A549 (cell line): ENCODE measurements around the gene FSTL4. TPM values are rescaled to one million over a fixed set of nuclear protein-coding genes. Genes with fewer than 3 reads are reported as not detected.

Source experiments
- ATAC-seq, 2 experiments: fragments of 200-7000 bp in 1 of 2; fragments of >200 bp in 1 of 2; cut with Nextera tagmentation in 1 of 2; cut with Tn5 transposase in 1 of 2; 3 replicates each; pipeline versions ENCODE4 v1.8.0 to v1.9.1; 2018 to 2020; ENCODE audit warnings: mild to moderate bottlenecking in 1 of 2, moderate library complexity in 1 of 2
- CTCF ChIA-PET: fragments of 300-600 bp; sonication (Branson Sonifier 250); formaldehyde crosslinking; extraction: SDS; loops from one replicate; lab custom pipeline; 2021; ENCODE audit warnings: antibody characterized with exemption, inconsistent platforms; lab: Yijun Ruan, JAX
- POLR2A ChIA-PET: fragments of 350-600 bp; formaldehyde crosslinking; extraction: SDS; loops from one replicate; lab custom pipeline; 2021; ENCODE audit warnings: antibody characterized with exemption, inconsistent platforms; lab: Yijun Ruan, JAX
- DNase-seq, 2 experiments: peaks; one replicate each; pipeline versions ENCODE4 v3.0.0 to v3.0.0-alpha.2; 2011 to 2016; ENCODE audit warnings: low read depth in 1 of 2, low spot score in 1 of 2
- FAIRE-seq: peaks from 2 replicates; lab custom pipeline; 2011; peaks lifted over from hg19 to GRCh38; lab: Jason Lieb, UNC
- H3K27ac ChIP-seq, 2 experiments: fragments of >200 bp; sonication (Bioruptor Twin); formaldehyde crosslinking; 3 replicates each; pipeline ENCODE4 v1.5.1; 2016 to 2017
- H3K4me1 ChIP-seq: fragments of >200 bp; sonication (Bioruptor Twin); formaldehyde crosslinking; 3 replicates; pipeline ENCODE4 v1.6.1; 2016
- H3K4me2 ChIP-seq: fragments of >200 bp; sonication (Bioruptor Twin); formaldehyde crosslinking; 3 replicates; pipeline ENCODE4 v1.6.1; 2016
- H3K4me3 ChIP-seq: fragments of >200 bp; sonication (Bioruptor Twin); formaldehyde crosslinking; 3 replicates; pipeline ENCODE4 v1.5.1; 2016
- H3K9me3 ChIP-seq: fragments of >200 bp; sonication (Bioruptor Twin); formaldehyde crosslinking; 3 replicates; pipeline ENCODE4 v1.6.1; 2016
- ATOH8 ChIP-seq: fragments of 250-450 bp; sonication (Bioruptor Pico); IDR thresholded peaks from 2 replicates; pipeline ENCODE4 v1.5.0; 2020; ENCODE audit warnings: low read depth, mild to moderate bottlenecking, moderate library complexity
- CTCF ChIP-seq: fragments of >200 bp; sonication (Bioruptor Twin); formaldehyde crosslinking; IDR thresholded peaks from 3 replicates; pipeline ENCODE4 v1.5.1; 2016
- E2F6 ChIP-seq: IDR thresholded peaks from 2 replicates; pipeline ENCODE4 v1.6.1; 2012; ENCODE audit warnings: low read depth, borderline replicate concordance
- EP300 ChIP-seq, 2 experiments: fragments of >200 bp; sonication (Bioruptor Twin); formaldehyde crosslinking; IDR thresholded peaks; 2 replicates in 1 of 2; 3 replicates in 1 of 2; pipeline ENCODE4 v1.6.1; 2016 to 2017
- FOXS1 ChIP-seq: fragments of 250-450 bp; sonication (Bioruptor Pico); IDR thresholded peaks from 2 replicates; pipeline ENCODE4 v1.5.0; 2020; ENCODE audit warnings: mild to moderate bottlenecking, moderate library complexity
- HDAC2 ChIP-seq: fragments of 200-600 bp; sonication (generic); IDR thresholded peaks from 2 replicates; pipeline ENCODE4 v1.6.1; 2016
- HOXA7 ChIP-seq: fragments of 250-450 bp; sonication (Bioruptor Pico); IDR thresholded peaks from 2 replicates; pipeline ENCODE4 v1.5.0; 2020; ENCODE audit warnings: mild to moderate bottlenecking, moderate library complexity
- HOXB13 ChIP-seq: fragments of 250-450 bp; sonication (Bioruptor Pico); IDR thresholded peaks from 2 replicates; pipeline ENCODE4 v1.5.0; 2020; ENCODE audit warnings: low read depth, mild to moderate bottlenecking, moderate library complexity
- JUN ChIP-seq, 2 experiments: fragments of >200 bp; sonication (Bioruptor Twin); formaldehyde crosslinking; IDR thresholded peaks; 2 replicates in 1 of 2; 3 replicates in 1 of 2; pipeline ENCODE4 v1.6.1; 2016 to 2017
- MAZ ChIP-seq: fragments of 150-350 bp; IDR thresholded peaks from 2 replicates; pipeline ENCODE4 v1.6.1; 2014; ENCODE audit warnings: antibody characterized with exemption, low read depth, low read length, borderline replicate concordance
- NPAS2 ChIP-seq: fragments of 250-450 bp; sonication (Bioruptor Pico); IDR thresholded peaks from 2 replicates; pipeline ENCODE4 v1.8.0; 2022; ENCODE audit warnings: mild to moderate bottlenecking, moderate library complexity, borderline replicate concordance
- PHF8 ChIP-seq: fragments of 200-600 bp; sonication (generic); IDR thresholded peaks from 2 replicates; pipeline ENCODE4 v1.6.1; 2016; ENCODE audit warnings: low read depth, mild to moderate bottlenecking, antibody characterized with exemption, moderate library complexity, borderline replicate concordance
- POLR2A ChIP-seq: IDR thresholded peaks from 2 replicates; pipeline ENCODE4 v1.6.1; 2012; ENCODE audit warnings: mild to moderate bottlenecking, low read length
- POLR2AphosphoS2 ChIP-seq: conservative IDR thresholded peaks from 2 replicates; pipeline ENCODE4 v1.6.1; 2012; ENCODE audit warnings: low read length, improper control_type of control experiment, inconsistent platforms
- RCOR1 ChIP-seq: fragments of 150-350 bp; IDR thresholded peaks from 2 replicates; pipeline ENCODE4 v1.6.1; 2014; ENCODE audit warnings: antibody characterized with exemption, low read length, low read depth
- REST ChIP-seq: fragments of 200-600 bp; sonication (generic); IDR thresholded peaks from 2 replicates; pipeline ENCODE4 v1.6.1; 2016; ENCODE audit warnings: antibody characterized with exemption, mild to moderate bottlenecking, moderate library complexity
- TFCP2L1 ChIP-seq: fragments of 250-450 bp; sonication (Bioruptor Pico); IDR thresholded peaks from 2 replicates; pipeline ENCODE4 v1.5.0; 2021; ENCODE audit warnings: mild to moderate bottlenecking
- USF2 ChIP-seq: fragments of 450-650 bp; IDR thresholded peaks from 2 replicates; pipeline ENCODE4 v1.6.1; 2014; ENCODE audit warnings: antibody characterized with exemption
- ZC3H11A ChIP-seq: fragments of 450-650 bp; IDR thresholded peaks from 2 replicates; pipeline ENCODE4 v1.6.1; 2014; ENCODE audit warnings: antibody characterized with exemption, mild to moderate bottlenecking
- ZSCAN20 ChIP-seq: fragments of 250-450 bp; sonication (Bioruptor Pico); IDR thresholded peaks from 2 replicates; pipeline ENCODE4 v1.8.0; 2022; ENCODE audit warnings: mild to moderate bottlenecking, moderate library complexity
- WGBS: methylation state at CpG from one replicate; pipeline ENCODE4 v1.1.6; 2017; ENCODE audit errors: missing lambda C conversion rate; 5-methylcytosine and 5-hydroxymethylcytosine counted together
- polyA plus RNA-seq, 4 experiments: library from polyadenylated mRNA; depleted of rRNA in 3 of 4; stranded (reverse); fragments of >200 nt; fragmentation: RNase III in 1 of 4; extraction: RNeasy Plus Mini Kit Qiagen cat#74134 plus additional on column Dnase treatment in 1 of 4; gene quantifications; 2 replicates in 3 of 4; 3 replicates in 1 of 4; pipeline ENCODE4 v1.2.3, GENCODE V29; 2011 to 2017

The FSTL4 gene
- polyA plus RNA-seq, 2 of the 4 experiments (the other 2 are of a cell fraction): 1.6 to 1.8 TPM

GRCh38 chr5:133265720-133266526 lies 346.4 kb downstream of the FSTL4 start:
- ChIA-PET CTCF (interaction anchor here (0.6 to 1.2 kb wide), 4 partner anchors 9 to 356 kb away, joined by 3 read pairs; no protein-coding TSS in a partner anchor), POLR2A (no interaction called here)
- Histone ChIP-seq H3K27ac (no peak overlapping the region), H3K9me3 (no peaks in the 10 kb centered on the region), H3K4me3 (no peak overlapping the region), H3K4me1 (no peaks in the 10 kb centered on the region), H3K4me2 (no peak overlapping the region)
- FAIRE-seq: no peak
- ATAC-seq: no peak
- DNase-seq: no peak
- no peak for TF ChIP-seq ATOH8 (CRISPR knock-in tag)
- TF ChIP-seq MAZ: no peak
- TF ChIP-seq ZSCAN20 (CRISPR knock-in tag): no peak
- TF ChIP-seq CTCF: no peak
- no peak for TF ChIP-seq HDAC2
- no peak for TF ChIP-seq EP300 (IDR thresholded peaks at IDR 0.05)
- 86% methylated on average over 10 of the region's 18 CpGs for WGBS

- FAIRE-seq: no peak
- ChIA-PET CTCF (interaction anchor here (0.9 to 1.4 kb wide), 3 partner anchors 8 to 154 kb away, joined by 3 read pairs; no protein-coding TSS in a partner anchor), POLR2A (no interaction called here)
- Histone ChIP-seq H3K4me2 (no peak overlapping the region), H3K27ac (no peak overlapping the region), H3K4me3 (no peak overlapping the region), H3K9me3 (no peaks in the 10 kb centered on the region), H3K4me1 (no peaks in the 10 kb centered on the region)
- ATAC-seq: no peak
- no peak for TF ChIP-seq PHF8
- TF ChIP-seq JUN (IDR thresholded peaks at IDR 0.05): no peak
- TF ChIP-seq EP300 (IDR thresholded peaks at IDR 0.05): no peak
- no peak for TF ChIP-seq HOXA7 (CRISPR knock-in tag)
- no peak for TF ChIP-seq POLR2A
- no peak for TF ChIP-seq NPAS2 (CRISPR knock-in tag)
- no peak for TF ChIP-seq FOXS1 (CRISPR knock-in tag)
- no peak for TF ChIP-seq USF2
- TF ChIP-seq E2F6: no peak
- TF ChIP-seq POLR2AphosphoS2: no peak
- TF ChIP-seq RCOR1: no peak
- TF ChIP-seq ZC3H11A: no peak
- TF ChIP-seq REST: no peak
- TF ChIP-seq HOXB13 (CRISPR knock-in tag): no peak
- no peak for TF ChIP-seq TFCP2L1 (CRISPR knock-in tag)
- 61% methylated on average over 3 of the region's 5 CpGs for WGBS
- no peak for DNase-seq
Observed at GRCh38 chr5:133265257-133265656, 347.1 kb downstream of the FSTL4 start.
